K562 (cell line): ENCODE measurements around the gene ATF3.

ENCODE experiments used
- CBX3 ChIP-seq, 2 experiments: IDR thresholded peaks; 1 replicate in 1 of 2; 2 replicates in 1 of 2; pipeline ENCODE4 v1.6.1; 2012; ENCODE audit warnings: inconsistent platforms in 2 of 2, low read length in 2 of 2, borderline replicate concordance in 1 of 2, control low read depth in 1 of 2
- CTCF ChIP-seq, 3 experiments: IDR thresholded peaks in 2 of 3; conservative IDR thresholded peaks in 1 of 3; 2 replicates each; pipeline ENCODE4 v1.5.1; 2011 to 2012; ENCODE audit warnings: low read length in 3 of 3, mild to moderate bottlenecking in 3 of 3, control low read depth in 2 of 3, improper control_type of control experiment in 1 of 3, inconsistent platforms in 1 of 3, low read depth in 1 of 3, mixed read lengths in 1 of 3, moderate library complexity in 1 of 3; ENCODE audit not compliant: insufficient read depth in 2 of 3
- HEY1 ChIP-seq: fragments of 250-450 bp; sonication (Bioruptor Pico); IDR thresholded peaks from 2 replicates; pipeline ENCODE4 v1.5.0; 2020; ENCODE audit warnings: mild to moderate bottlenecking, moderate library complexity, borderline replicate concordance
- PHB ChIP-seq: fragments of 250-450 bp; sonication (Bioruptor Pico); IDR thresholded peaks from 2 replicates; pipeline ENCODE4 v1.5.0; 2021
- POLR2A ChIP-seq: fragments of 450-650 bp; conservative IDR thresholded peaks from 2 replicates; pipeline ENCODE4 v1.6.1; 2016
- RAD51 ChIP-seq: fragments of 450-650 bp; IDR thresholded peaks from 2 replicates; pipeline ENCODE4 v1.7.1; 2016; ENCODE audit warnings: low read depth, mild to moderate bottlenecking, borderline replicate concordance
- SPI1 ChIP-seq: IDR thresholded peaks from 2 replicates; pipeline ENCODE4 v1.6.1; 2011; ENCODE audit warnings: low read depth, low read length, control low read depth, borderline replicate concordance
- TAF1 ChIP-seq: IDR thresholded peaks from 2 replicates; pipeline ENCODE4 v1.6.1; 2011; ENCODE audit warnings: mild to moderate bottlenecking, low read length, moderate library complexity; ENCODE audit not compliant: insufficient read depth, control insufficient read depth, severe bottlenecking; ENCODE audit errors: extremely low read depth
- TCF15 ChIP-seq: fragments of 250-450 bp; sonication (Bioruptor Pico); IDR thresholded peaks from 2 replicates; pipeline ENCODE4 v1.8.0; 2022; ENCODE audit warnings: moderate library complexity, mild to moderate bottlenecking, inconsistent platforms
- TFE3 ChIP-seq: fragments of 450-650 bp; formaldehyde crosslinking; IDR thresholded peaks from 2 replicates; pipeline ENCODE4 v1.4.0; 2020; ENCODE audit warnings: mild to moderate bottlenecking, mixed read lengths
- ZFP1 ChIP-seq: fragments of 450-650 bp; formaldehyde crosslinking; IDR thresholded peaks from 2 replicates; pipeline ENCODE4 v1.4.0; 2020; ENCODE audit warnings: mild to moderate bottlenecking, mixed read lengths
- ZKSCAN3 ChIP-seq: fragments of 250-450 bp; sonication (Bioruptor Pico); IDR thresholded peaks from 2 replicates; pipeline ENCODE4 v1.4.0; 2020
- ZNF512 ChIP-seq: IDR thresholded peaks from 2 replicates; pipeline ENCODE4 v1.6.1; 2016; ENCODE audit warnings: missing genetic modification characterization, missing compliant biosample characterization

GRCh38 chr1:212582808-212583615, 25.5 kb upstream of the ATF3 start:
- TF ChIP-seq TAF1 (no peak), ZNF512 (no peak), HEY1 (CRISPR knock-in tag) (no peak), TFE3 (CRISPR knock-in tag) (no peak), PHB (no peak), ZKSCAN3 (CRISPR knock-in tag) (no peak), RAD51 (no peak), POLR2A (no peak), CTCF (IDR thresholded peaks at IDR 0.05 in 2 of 3, conservative IDR thresholded peaks at IDR 0.05 in 1 of 3; ENCODE audit: insufficient read depth in 2 of 3, low read depth in 1 of 3, low read length in 3 of 3) (no peak), ZFP1 (CRISPR knock-in tag) (no peak), SPI1 (no peak), CBX3 (IDR thresholded peaks at IDR 0.05; ENCODE audit: borderline replicate concordance in 1 of 2, low read length in 2 of 2) (no peak), TCF15 (CRISPR knock-in tag) (no peak)
